Measurements from ENCODE around the gene SLK.

Gene SLK

GRCh38 chr10:104011904-104012303 is 45.0 kb downstream of the SLK start:
- TF ChIP-seq CTCF (conservative IDR thresholded peaks at IDR 0.05): no peak
- no peak overlapping the region for H3K27ac ChIP-seq

- H3K27ac ChIP-seq: no peak overlapping the region
- TF ChIP-seq CTCF (conservative IDR thresholded peaks at IDR 0.05): no peak
Observed at GRCh38 chr10:104013489-104013888, 46.5 kb downstream of the SLK start.

- no peak overlapping the region for H3K27ac ChIP-seq
- TF ChIP-seq CTCF (conservative IDR thresholded peaks at IDR 0.05): no peak
Observed at GRCh38 chr10:104014176-104014575, 47.2 kb downstream of the SLK start.

- no peak overlapping the region for H3K27ac ChIP-seq
- no peak for TF ChIP-seq CTCF (conservative IDR thresholded peaks at IDR 0.05)
Observed at GRCh38 chr10:104016661-104017060, 49.7 kb downstream of the SLK start.

- TF ChIP-seq CTCF (conservative IDR thresholded peaks at IDR 0.05): no peak
- H3K27ac ChIP-seq: no peak overlapping the region; the same call in 1 of the 2 replicates
Observed at GRCh38 chr10:104018471-104018870, 51.5 kb downstream of the SLK start.

GRCh38 chr10:104020020-104020419 is 53.1 kb downstream of the SLK start:
- H3K27ac ChIP-seq: no peak overlapping the region
- TF ChIP-seq CTCF (conservative IDR thresholded peaks at IDR 0.05): no peak

- H3K27ac ChIP-seq: no peak overlapping the region
- TF ChIP-seq CTCF (conservative IDR thresholded peaks at IDR 0.05): no peak
Observed at GRCh38 chr10:104021246-104021645, 54.3 kb downstream of the SLK start.

GRCh38 chr10:104022026-104022425 is 55.1 kb downstream of the SLK start:
- TF ChIP-seq CTCF (conservative IDR thresholded peaks at IDR 0.05): no peak
- no peak overlapping the region for H3K27ac ChIP-seq
